Epithelial cell of umbilical artery (primary cell): ENCODE data around the gene CRACDL. TPM values are rescaled to one million over a fixed set of nuclear protein-coding genes. Genes with fewer than 3 reads are reported as not detected.

Experiments
- total RNA-seq: library from RNA; depleted of rRNA; stranded (reverse); fragments of >200 nt; gene quantifications from 2 replicates; pipeline ENCODE4 v1.2.3, GENCODE V29; 2014

The CRACDL gene, protein sequence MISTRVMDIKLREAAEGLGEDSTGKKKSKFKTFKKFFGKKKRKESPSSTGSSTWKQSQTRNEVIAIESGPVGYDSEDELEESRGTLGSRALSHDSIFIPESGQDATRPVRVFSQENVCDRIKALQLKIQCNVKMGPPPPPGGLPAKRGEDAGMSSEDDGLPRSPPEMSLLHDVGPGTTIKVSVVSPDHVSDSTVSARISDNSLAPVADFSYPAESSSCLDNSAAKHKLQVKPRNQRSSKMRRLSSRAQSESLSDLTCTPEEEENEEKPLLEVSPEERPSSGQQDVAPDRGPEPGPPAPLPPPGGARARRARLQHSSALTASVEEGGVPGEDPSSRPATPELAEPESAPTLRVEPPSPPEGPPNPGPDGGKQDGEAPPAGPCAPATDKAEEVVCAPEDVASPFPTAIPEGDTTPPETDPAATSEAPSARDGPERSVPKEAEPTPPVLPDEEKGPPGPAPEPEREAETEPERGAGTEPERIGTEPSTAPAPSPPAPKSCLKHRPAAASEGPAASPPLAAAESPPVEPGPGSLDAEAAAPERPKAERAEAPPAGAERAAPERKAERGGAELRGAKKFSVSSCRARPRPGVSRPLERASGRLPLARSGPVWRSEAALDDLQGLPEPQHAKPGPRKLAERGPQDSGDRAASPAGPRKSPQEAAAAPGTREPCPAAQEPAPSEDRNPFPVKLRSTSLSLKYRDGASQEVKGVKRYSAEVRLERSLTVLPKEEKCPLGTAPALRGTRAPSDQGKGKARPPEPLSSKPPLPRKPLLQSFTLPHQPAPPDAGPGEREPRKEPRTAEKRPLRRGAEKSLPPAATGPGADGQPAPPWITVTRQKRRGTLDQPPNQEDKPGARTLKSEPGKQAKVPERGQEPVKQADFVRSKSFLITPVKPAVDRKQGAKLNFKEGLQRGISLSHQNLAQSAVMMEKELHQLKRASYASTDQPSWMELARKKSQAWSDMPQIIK
- total RNA-seq = 4.2 and 7.3 TPM in 2 replicates

DNA sequence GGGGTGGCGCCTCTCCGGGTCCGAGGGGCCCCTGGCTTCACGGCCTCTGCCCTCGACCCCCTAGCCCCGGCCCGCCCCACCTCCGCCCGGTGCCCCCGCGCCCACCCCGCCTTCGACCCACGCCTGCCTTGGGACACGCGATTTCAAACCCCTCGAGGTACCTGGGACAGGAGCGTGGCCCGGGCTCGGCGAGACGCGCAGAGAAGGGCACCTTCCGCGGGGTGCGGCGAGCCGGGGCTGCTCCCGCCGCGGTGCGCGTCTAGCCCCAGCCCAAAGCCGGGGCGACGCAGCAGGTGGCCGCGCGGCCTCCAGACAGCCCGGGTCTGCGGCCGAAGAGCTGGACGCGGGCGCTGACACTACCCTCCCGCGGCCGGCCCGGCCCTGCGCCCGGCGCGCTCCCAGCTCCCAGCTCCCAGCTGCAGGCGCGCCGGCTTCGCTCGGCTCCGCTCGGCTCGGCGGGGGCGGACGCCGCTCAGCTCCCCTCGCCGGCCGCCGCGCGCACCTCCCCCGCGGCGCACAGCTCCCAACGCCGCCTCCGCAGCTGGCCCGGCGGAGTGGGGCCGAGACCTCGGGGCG is at the start of gene CRACDL:
Gene CRACDL, minus strand, starts transcription at position 449 of the 576 bp plus-strand sequence. CDS start 89,425 bp downstream, outside the sequence.

Other genes with a start within 250 kb of the CRACDL start
- 84.5 and 86.7 TPM in 2 replicates for gene MGAT4A, start 205.1 kb downstream of the CRACDL start, total RNA-seq
- not detected in 2 replicates for gene C2orf15, start 205.5 kb upstream of the CRACDL start, total RNA-seq
- 0.65 and 0.76 TPM in 2 replicates for gene TSGA10, start 218.7 kb upstream of the CRACDL start, total RNA-seq
- 5.5 and 9.0 TPM in 2 replicates for gene LIPT1, start 218.7 kb upstream of the CRACDL start, total RNA-seq
- gene MITD1, start 244.8 kb upstream of the CRACDL start, total RNA-seq = 30.9 and 43.3 TPM in 2 replicates
- gene MRPL30, start 245.0 kb upstream of the CRACDL start, total RNA-seq = 47.1 and 49.1 TPM in 2 replicates